Astrocyte of the cerebellum (primary cell): ENCODE data around the gene NCAPD2.

Experiments used
- DNase-seq: peaks from one replicate; pipeline ENCODE4 v3.0.0-alpha.2; 2011; ENCODE audit warnings: low read depth
- H3K4me3 ChIP-seq: 2 replicates; pipeline ENCODE4 v1.5.1; 2011; ENCODE audit warnings: mild to moderate bottlenecking, low read depth, low read length, moderate library complexity
- CTCF ChIP-seq: IDR thresholded peaks from 2 replicates; pipeline ENCODE4 v1.5.1; 2012; ENCODE audit warnings: low read length, low read depth, moderate library complexity, mild to moderate bottlenecking; ENCODE audit errors: missing control alignments
- in situ Hi-C: cut with HindIII; loops from 2 replicates; pipeline ENCODE4 v1.10.0; 2017; ENCODE audit warnings: low sequenced_read_pairs

The NCAPD2 gene

GRCh38 chr12:6493497-6494257 lies at the start of gene NCAPD2:
Gene NCAPD2, plus strand, starts transcription at chr12:6494102. Its CDS starts 997 bp downstream, at chr12:6495099.
- DNase-seq: peak; percentile 89
- peak; percentile 17 for TF ChIP-seq CTCF
- in situ Hi-C loops: no loop called here
- peak within 1 kb of the TSS; percentile 70 for H3K4me3 ChIP-seq

GRCh38 chr12:6444704-6445688 lies 48.9 kb upstream of the NCAPD2 start, which contains the start of gene CD27:
Gene CD27, plus strand, starts transcription at chr12:6444955. Its CDS starts 141 bp downstream, at chr12:6445096.
- no peak within 1 kb of the TSS for H3K4me3 ChIP-seq
- DNase-seq: no peak
- in situ Hi-C loops: no loop called here
- no peak for TF ChIP-seq CTCF

- no peak overlapping the region for H3K4me3 ChIP-seq
- no peak for DNase-seq
- no peak for TF ChIP-seq CTCF
- in situ Hi-C loops: no loop called here
Observed at GRCh38 chr12:6450091-6450868, 43.6 kb upstream of the NCAPD2 start.

- no peak for DNase-seq
- H3K4me3 ChIP-seq: peak overlapping the region; percentile 46
- no peak for TF ChIP-seq CTCF
- in situ Hi-C loops: no loop called here
Observed at GRCh38 chr12:6450869-6451347, 43.0 kb upstream of the NCAPD2 start.

- in situ Hi-C loops: no loop called here
- peak; percentile 52 for DNase-seq
- TF ChIP-seq CTCF: no peak
- peak within 1 kb of the TSS; percentile 46 for H3K4me3 ChIP-seq
Observed at GRCh38 chr12:6451348-6452244, 42.3 kb upstream of the NCAPD2 start, which contains the start of gene TAPBPL. Gene TAPBPL, plus strand, starts transcription at chr12:6452042. Its CDS starts 207 bp downstream, at chr12:6452249.
